Measurements from ENCODE around the gene HMGA1.

The HMGA1 gene

GRCh38 chr6:34288581-34288980 is 51.9 kb downstream of the HMGA1 start:
- in situ Hi-C loops (cut with HindIII; ENCODE audit: low sequenced_read_pairs), result no loop called here

DNA sequence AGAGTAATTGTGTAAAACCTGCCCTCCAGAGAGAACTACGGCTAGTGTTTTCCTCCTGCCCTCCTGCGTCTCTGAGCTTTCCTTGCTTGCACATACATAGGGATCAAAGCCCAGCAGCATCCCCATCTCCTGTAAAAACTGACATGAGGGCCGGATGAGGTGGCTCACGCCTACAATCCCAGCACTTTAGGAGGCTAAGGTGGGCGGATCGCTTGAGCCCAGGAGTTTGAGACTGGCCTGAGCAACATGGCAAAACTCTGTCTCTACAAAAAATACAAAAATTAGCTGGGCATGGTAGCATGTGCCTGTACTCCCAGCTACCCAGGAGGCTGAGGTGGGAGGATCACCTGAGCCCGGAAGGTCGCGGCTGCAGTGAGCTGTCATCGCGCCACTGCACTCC is 52.5 kb downstream of the HMGA1 start:
- in situ Hi-C loops (cut with HindIII; ENCODE audit: low sequenced_read_pairs), result no loop called here

GRCh38 chr6:34292954-34293353 is 56.3 kb downstream of the HMGA1 start:
- in situ Hi-C loops (cut with HindIII; ENCODE audit: low sequenced_read_pairs), result no loop called here

DNA sequence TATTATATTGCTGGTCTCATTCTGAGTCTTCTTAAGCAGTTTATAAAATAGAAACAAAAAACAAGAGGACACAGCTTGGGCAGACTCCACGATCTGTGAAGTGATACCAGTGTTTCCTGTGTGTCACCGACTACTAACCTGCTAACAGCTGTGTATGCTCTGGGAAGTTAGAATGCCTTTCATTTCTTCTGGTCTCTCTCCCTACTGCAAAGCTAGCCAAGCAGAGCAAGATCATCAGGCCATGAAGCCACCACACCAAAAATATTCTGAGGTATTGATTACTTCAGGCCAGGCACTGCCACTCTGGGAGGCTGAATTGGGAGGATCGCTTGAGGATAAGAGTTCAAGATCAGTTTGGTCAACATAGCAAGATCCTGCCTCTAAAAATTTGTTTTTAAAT is 59.0 kb downstream of the HMGA1 start:
- in situ Hi-C loops (cut with HindIII; ENCODE audit: low sequenced_read_pairs), result no loop called here

Measured in endothelial cell of hepatic sinusoid (primary cell).